ENCODE data around the gene RHCE. TPM values are rescaled to one million over a fixed set of nuclear protein-coding genes. Genes with fewer than 3 reads are reported as not detected.

The RHCE gene
- 0.09 TPM in 1 of 5 replicates, not detected in the others for total RNA-seq (2022; extraction: Qiagen RNA extraction)

GRCh38 chr1:25420715-25421114 is at the start of gene RHCE:
TSS of gene RHCE (minus strand) at chr1:25420825. CDS start at chr1:25420786, 39 bp downstream.

GRCh38 chr1:25430073-25430966 is 9.7 kb upstream of the RHCE start, which contains the start of gene MACO1:
TSS of gene MACO1 (plus strand) at chr1:25430897. CDS start at chr1:25431099, 202 bp downstream.

GRCh38 chr1:25338188-25338981 is 82.2 kb downstream of the RHCE start, which contains the start of gene TMEM50A:
TSS of gene TMEM50A (plus strand) at chr1:25338334. CDS start at chr1:25340487, 2,153 bp downstream.

Other genes starting within 250 kb of the RHCE start
- gene SYF2, start 188.3 kb downstream of the RHCE start, total RNA-seq (2022; extraction: Qiagen RNA extraction) = 36.0 to 47.9 TPM (median 36.2 TPM) in 5 replicates
- 14.0 to 24.3 TPM (median 21.1 TPM) in 5 replicates for gene RSRP1, start 173.4 kb downstream of the RHCE start, total RNA-seq (2022; extraction: Qiagen RNA extraction)
- gene RHD, start 148.3 kb downstream of the RHCE start, total RNA-seq (2022; extraction: Qiagen RNA extraction) = not detected in 5 replicates
- gene TMEM50A, start 82.5 kb downstream of the RHCE start, total RNA-seq (2022; extraction: Qiagen RNA extraction) = 73.1 to 86.7 TPM (median 76.4 TPM) in 5 replicates
- 9.3 to 10.8 TPM (median 10.4 TPM) in 5 replicates for gene MACO1, start 10.1 kb upstream of the RHCE start, total RNA-seq (2022; extraction: Qiagen RNA extraction)
- gene LDLRAP1, start 122.8 kb upstream of the RHCE start, total RNA-seq (2022; extraction: Qiagen RNA extraction) = 8.0 to 11.4 TPM (median 9.9 TPM) in 5 replicates
- 0.65 to 0.97 TPM (median 0.92 TPM) in 5 replicates for gene MAN1C1, start 196.0 kb upstream of the RHCE start, total RNA-seq (2022; extraction: Qiagen RNA extraction)